Stomach (tissue), 9 donors: ENCODE data around the gene RENBP. TPM values are rescaled to one million over a fixed set of nuclear protein-coding genes. Genes with fewer than 3 reads are reported as not detected.

Source experiments
- DNase-seq, 2 donors: peaks; one replicate each; pipeline versions ENCODE4 v3.0.0 to v3.0.0-alpha.2; 2013 to 2019
- H3K27ac ChIP-seq, 5 donors: fragments of 200-600 bp in 4 of 5; sonication (generic) in 4 of 5; one replicate each; pipeline ENCODE4 v1.5.1; 2013 to 2019; ENCODE audit warnings: mild to moderate bottlenecking in 1 of 5, moderate library complexity in 1 of 5
- H3K27me3 ChIP-seq, 3 donors: fragments of 200-600 bp; sonication (generic); one replicate each; pipeline ENCODE4 v1.5.1; 2017 to 2019; ENCODE audit warnings: mixed run types in 1 of 3
- H3K36me3 ChIP-seq, 4 donors: fragments of 200-600 bp; sonication (generic); 1 replicate in 3 of 4; 2 replicates in 1 of 4; pipeline ENCODE4 v1.5.1; 2016 to 2019
- H3K4me1 ChIP-seq, 4 donors: fragments of 200-600 bp; sonication (generic); one replicate each; pipeline ENCODE4 v1.5.1; 2016 to 2019
- H3K4me3 ChIP-seq, 4 donors: fragments of 200-600 bp; sonication (generic) in 3 of 4; one replicate each; pipeline ENCODE4 v1.5.1; 2016 to 2019; ENCODE audit warnings: mild to moderate bottlenecking in 1 of 4
- H3K9me3 ChIP-seq, 4 donors: fragments of 200-600 bp; sonication (generic); one replicate each; pipeline ENCODE4 v1.5.1; 2016 to 2019
- CTCF ChIP-seq, 7 experiments: fragments of 450-650 bp in 4 of 7; fragments of 200-600 bp in 3 of 7; sonication (generic) in 3 of 7; IDR thresholded peaks; one replicate each; pipeline ENCODE4 v1.5.1; 2016 to 2019; ENCODE audit warnings: antibody characterized with exemption in 7 of 7, control low read depth in 2 of 7, mild to moderate bottlenecking in 1 of 7
- EP300 ChIP-seq: sonication (generic); formaldehyde crosslinking; IDR thresholded peaks from one replicate; pipeline ENCODE4 v1.6.1; 2017; ENCODE audit warnings: antibody characterized with exemption
- POLR2A ChIP-seq, 4 donors: fragments of 450-650 bp; IDR thresholded peaks; one replicate each; pipeline ENCODE4 v1.6.1; 2016; ENCODE audit warnings: antibody characterized with exemption in 4 of 4, control low read depth in 2 of 4, mild to moderate bottlenecking in 1 of 4, moderate library complexity in 1 of 4
- POLR2AphosphoS5 ChIP-seq, 3 donors: sonication (generic); formaldehyde crosslinking; IDR thresholded peaks; one replicate each; pipeline ENCODE4 v1.6.1; 2016; ENCODE audit warnings: antibody characterized with exemption in 3 of 3
- WGBS, 5 donors: extraction: QIAGEN DNeasy Blood & Tissue Kit in 3 of 5; methylation state at CpG; one replicate each; pipeline versions ENCODE4 v1.1.5 to v1.1.7; 2013 to 2018; 5-methylcytosine and 5-hydroxymethylcytosine counted together
- intact Hi-C: fragments of 100-400 bp; cut with DNase I; formaldehyde crosslinking; loops from one replicate; pipeline ENCODE4 v1.15.1; 2023; ENCODE audit warnings: low total_unique reads
- polyA plus RNA-seq, 3 donors: library from polyadenylated mRNA; stranded (reverse); fragments of 200-250 nt; gene quantifications; one replicate each; pipeline ENCODE4 v1.2.3, GENCODE V29; 2013
- total RNA-seq, 5 donors: library from RNA; depleted of rRNA; stranded (reverse); fragments of >200 nt; gene quantifications; one replicate each; pipeline versions ENCODE4 v1.1.0 to v1.2.3, GENCODE V29; 2014 to 2016
- donor health status: healthy with polysubstance abuse.
- donor health status: Bipolar disorder and iron deficiency.
- donor health status: healthy.

The RENBP gene
- total and polyA plus RNA-seq, 8 donors, result 2.3 to 12.7 (median 8.1) TPM; not detected in 3

DNA sequence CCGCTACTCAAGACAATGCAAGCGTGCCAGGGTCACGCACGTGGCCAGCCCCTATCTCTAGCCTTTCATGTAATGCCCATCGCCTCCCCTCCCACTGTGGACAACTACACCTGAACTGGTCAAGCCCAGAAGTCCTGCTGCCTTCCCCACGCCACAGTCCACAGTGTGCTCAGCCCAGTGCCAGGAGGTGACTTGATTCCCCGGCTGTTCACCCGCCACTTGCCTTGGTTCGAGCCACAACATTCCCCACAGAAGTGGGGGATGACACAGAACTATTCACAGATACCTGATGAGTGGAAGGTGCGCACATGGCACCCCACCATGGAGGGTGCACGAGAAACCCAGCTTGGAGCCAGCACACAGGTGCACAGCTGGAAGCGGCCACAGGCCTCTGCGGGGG is 25.2 kb downstream of the RENBP start:
- Histone ChIP-seq H3K4me1 (peaks cover 0 to 34% (median 26%) of the 10 kb centered on the region in 4 donors), H3K9me3 (no peaks in the 10 kb centered on the region), H3K36me3 (peaks cover 0 to 17% (median 0%) of the 10 kb centered on the region in 4 donors), H3K27me3 (peaks cover 0 to 15% (median 0%) of the 10 kb centered on the region in 3 donors), H3K27ac (no peak overlapping the region), H3K4me3 (no peak overlapping the region)
- no peak for DNase-seq
- TF ChIP-seq POLR2A (IDR thresholded peaks at IDR 0.05) (no peak), POLR2AphosphoS5 (IDR thresholded peaks at IDR 0.05) (no peak), CTCF (IDR thresholded peaks at IDR 0.05) (no peak), EP300 (no peak)
- intact Hi-C loops, result no loop called here
- 84 to 100% (median 90%) methylated on average over 2 to 13 of the region's 13 CpGs for WGBS, 5 donors

- 83 to 94% (median 84%) methylated on average over 6 of the region's 6 CpGs for WGBS, 5 donors
- TF ChIP-seq EP300, result no peak
- no peak for TF ChIP-seq CTCF (IDR thresholded peaks at IDR 0.05)
- no peak for TF ChIP-seq POLR2A (IDR thresholded peaks at IDR 0.05)
- TF ChIP-seq POLR2AphosphoS5 (IDR thresholded peaks at IDR 0.05), result no peak
- intact Hi-C loops, result no loop called here
- Histone ChIP-seq H3K4me3 (no peak overlapping the region), H3K4me1 (peaks cover 0 to 20% (median 15%) of the 10 kb centered on the region in 4 donors), H3K27ac (no peak overlapping the region), H3K36me3 (peaks cover 0 to 23% (median under 1%) of the 10 kb centered on the region in 4 donors), H3K27me3 (peaks cover 0 to 17% (median 0%) of the 10 kb centered on the region in 3 donors), H3K9me3 (no peaks in the 10 kb centered on the region)
- peak in 1 of 2 donors; percentile 1 for DNase-seq
Observed at GRCh38 chrX:153917869-153918268, 26.6 kb downstream of the RENBP start.

DNA sequence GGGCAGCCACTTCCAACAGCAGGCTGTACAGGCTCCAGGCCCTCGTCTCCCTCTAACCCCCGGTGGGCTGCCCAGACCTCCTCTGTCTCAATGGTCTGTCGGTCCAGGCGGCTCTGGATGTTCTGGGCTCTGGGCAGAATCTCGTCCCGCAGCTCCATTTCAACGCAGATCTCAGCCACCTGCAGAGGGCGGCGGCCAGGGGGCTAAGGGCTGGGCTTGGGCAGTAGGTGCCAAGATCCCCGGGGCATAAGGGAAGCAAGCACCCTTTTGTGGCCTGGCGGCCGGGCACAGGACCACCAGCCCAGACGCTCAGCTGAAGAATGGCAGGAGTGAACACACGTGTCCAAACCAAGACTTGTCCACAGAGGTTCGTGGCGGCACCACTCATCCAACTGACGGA is 30.7 kb downstream of the RENBP start:
- WGBS, 5 donors, result 84 to 98% (median 90%) methylated on average over 5 to 17 of the region's 17 CpGs
- no peaks in the 10 kb centered on the region for H3K4me1 ChIP-seq
- peaks cover 0 to 13% (median 0%) of the 10 kb centered on the region in 3 donors for H3K27me3 ChIP-seq
- H3K9me3 ChIP-seq, result no peaks in the 10 kb centered on the region
- DNase-seq, result no peak
- TF ChIP-seq POLR2A (IDR thresholded peaks at IDR 0.05) (no peak), CTCF (IDR thresholded peaks at IDR 0.05) (no peak), EP300 (no peak), POLR2AphosphoS5 (IDR thresholded peaks at IDR 0.05) (no peak)
- no peak overlapping the region for H3K27ac ChIP-seq
- H3K4me3 ChIP-seq, result no peak overlapping the region
- intact Hi-C loops, result no loop called here
- H3K36me3 ChIP-seq, result peaks cover 0 to 25% (median 2%) of the 10 kb centered on the region in 4 donors

DNA sequence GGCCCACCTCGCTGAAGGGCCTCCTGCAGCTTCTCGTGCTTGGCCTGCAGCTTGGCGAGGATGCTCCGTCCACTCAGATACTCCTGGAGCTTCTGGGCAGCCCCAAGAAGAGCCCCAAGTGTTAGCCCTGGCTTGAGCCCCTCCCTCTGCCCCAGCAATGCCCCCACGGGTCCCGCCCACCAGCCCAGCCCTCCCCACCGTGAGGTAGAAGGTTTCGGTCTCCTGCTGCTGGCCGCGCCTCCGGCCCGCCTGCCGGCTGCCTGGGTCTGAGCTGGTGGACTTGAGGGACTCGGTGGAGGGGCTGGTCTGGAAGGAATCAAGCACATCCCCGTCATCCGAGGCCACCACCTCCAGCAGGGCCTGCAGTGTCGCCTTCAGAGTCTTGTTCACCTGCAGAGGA is 31.2 kb downstream of the RENBP start:
- intact Hi-C loops, result no loop called here
- WGBS, 5 donors, result 69 to 81% (median 78%) methylated on average over 4 to 17 of the region's 17 CpGs
- DNase-seq, result peak in 1 of 2 donors; percentile 7
- Histone ChIP-seq H3K4me1 (no peaks in the 10 kb centered on the region), H3K4me3 (no peak overlapping the region), H3K9me3 (no peaks in the 10 kb centered on the region), H3K36me3 (peaks cover 0 to 20% (median 2%) of the 10 kb centered on the region in 4 donors), H3K27me3 (peaks cover 0 to 14% (median 0%) of the 10 kb centered on the region in 3 donors), H3K27ac (no peak overlapping the region)
- TF ChIP-seq POLR2AphosphoS5 (IDR thresholded peaks at IDR 0.05) (no peak), EP300 (no peak), CTCF (IDR thresholded peaks at IDR 0.05) (no peak), POLR2A (IDR thresholded peaks at IDR 0.05) (no peak)
